H9 (cell line): ENCODE results near the gene ANKIB1. TPM values are rescaled to one million over a fixed set of nuclear protein-coding genes. Genes with fewer than 3 reads are reported as not detected.
A peak's percentile ranks its signal among the peaks of the same experiment; 100 is the strongest.

Source experiments
- DNase-seq: peaks from one replicate; pipeline ENCODE4 v3.0.0-alpha.2; 2017
- H2AFZ ChIP-seq: one replicate; pipeline ENCODE4 v1.6.1; 2013; ENCODE audit warnings: mild to moderate bottlenecking, low read length, control low read depth, moderate library complexity
- H2AK5ac ChIP-seq: 2 replicates; pipeline ENCODE4 v1.6.1; 2013; ENCODE audit warnings: low read length, control low read depth, mixed read lengths; ENCODE audit not compliant: insufficient read length
- H2BK120ac ChIP-seq: one replicate; pipeline ENCODE4 v1.6.1; 2013; ENCODE audit warnings: low read depth, mild to moderate bottlenecking, low read length, control low read depth, inconsistent platforms; ENCODE audit not compliant: poor library complexity, severe bottlenecking
- H2BK12ac ChIP-seq: 2 replicates; pipeline ENCODE4 v1.6.1; 2013; ENCODE audit warnings: low read length, control low read depth, mixed read lengths, low read depth; ENCODE audit not compliant: insufficient read length
- H2BK15ac ChIP-seq: 2 replicates; pipeline ENCODE4 v1.6.1; 2013; ENCODE audit warnings: low read depth, low read length, control low read depth
- H2BK20ac ChIP-seq: one replicate; pipeline ENCODE4 v1.6.1; 2013; ENCODE audit warnings: low read depth, mild to moderate bottlenecking, low read length, control low read depth, inconsistent platforms; ENCODE audit not compliant: poor library complexity, severe bottlenecking
- H2BK5ac ChIP-seq: 2 replicates; pipeline ENCODE4 v1.6.1; 2013; ENCODE audit warnings: low read length, control low read depth, mixed read lengths; ENCODE audit not compliant: insufficient read length
- H3K14ac ChIP-seq: 2 replicates; pipeline ENCODE4 v1.6.1; 2013; ENCODE audit warnings: low read length, control low read depth; ENCODE audit not compliant: insufficient read depth
- H3K18ac ChIP-seq: 2 replicates; pipeline ENCODE4 v1.6.1; 2013; ENCODE audit warnings: low read depth, mild to moderate bottlenecking, mixed read lengths, low read length, control low read depth; ENCODE audit not compliant: insufficient read length
- H3K23ac ChIP-seq: 2 replicates; pipeline ENCODE4 v1.6.1; 2013; ENCODE audit warnings: low read length, control low read depth, mixed read lengths, low read depth; ENCODE audit not compliant: insufficient read length
- H3K23me2 ChIP-seq: 2 replicates; pipeline ENCODE4 v1.6.1; 2013; ENCODE audit warnings: low read depth, mild to moderate bottlenecking, mixed read lengths, low read length, control low read depth; ENCODE audit not compliant: insufficient read length, poor library complexity, severe bottlenecking
- H3K27ac ChIP-seq: 2 replicates; pipeline ENCODE4 v1.5.1; 2013; ENCODE audit warnings: low read length, control low read depth, mixed read lengths, low read depth; ENCODE audit not compliant: insufficient read length
- H3K27me3 ChIP-seq: 2 replicates; pipeline ENCODE4 v1.6.1; 2013; ENCODE audit warnings: low read length, control low read depth, inconsistent platforms; ENCODE audit not compliant: insufficient read depth
- H3K4ac ChIP-seq: 2 replicates; pipeline ENCODE4 v1.6.1; 2013; ENCODE audit warnings: low read depth, mild to moderate bottlenecking, control low read depth, inconsistent platforms, low read length, moderate library complexity
- H3K4me1 ChIP-seq: 2 replicates; pipeline ENCODE4 v1.6.1; 2013; ENCODE audit warnings: low read length, control low read depth, inconsistent platforms; ENCODE audit not compliant: insufficient read depth
- H3K4me2 ChIP-seq: 2 replicates; pipeline ENCODE4 v1.6.1; 2013; ENCODE audit warnings: low read length, control low read depth, mixed read lengths; ENCODE audit not compliant: insufficient read length, insufficient read depth
- H3K56ac ChIP-seq: 2 replicates; pipeline ENCODE4 v1.6.1; 2013; ENCODE audit warnings: low read depth, mild to moderate bottlenecking, mixed read lengths, low read length, control low read depth; ENCODE audit not compliant: insufficient read length
- H3K79me1 ChIP-seq: 2 replicates; pipeline ENCODE4 v1.6.1; 2013; ENCODE audit warnings: low read depth, mild to moderate bottlenecking, moderate library complexity, low read length, control low read depth, inconsistent platforms; ENCODE audit not compliant: insufficient read depth, poor library complexity, severe bottlenecking
- H3K79me2 ChIP-seq: 2 replicates; pipeline ENCODE4 v1.6.1; 2013; ENCODE audit warnings: low read length, control low read depth, inconsistent platforms; ENCODE audit not compliant: insufficient read depth
- H3K9ac ChIP-seq: 2 replicates; pipeline ENCODE4 v1.6.1; 2013; ENCODE audit warnings: low read length, control low read depth, mixed read lengths; ENCODE audit not compliant: insufficient read length; ENCODE audit errors: extremely low read depth
- H3K9me3 ChIP-seq: one replicate; pipeline ENCODE4 v1.6.1; 2013; ENCODE audit warnings: low read depth, low read length, inconsistent platforms; ENCODE audit not compliant: control insufficient read depth
- H3T11ph ChIP-seq: one replicate; pipeline ENCODE4 v1.6.1; 2013; ENCODE audit warnings: mild to moderate bottlenecking, low read length, control low read depth, inconsistent platforms
- H4K20me1 ChIP-seq: one replicate; pipeline ENCODE4 v1.6.1; 2013; ENCODE audit not compliant: control insufficient read depth, insufficient read length, insufficient read depth
- H4K5ac ChIP-seq: 2 replicates; pipeline ENCODE4 v1.6.1; 2013; ENCODE audit warnings: low read depth, mild to moderate bottlenecking, mixed read lengths, low read length, control low read depth; ENCODE audit not compliant: insufficient read length
- H4K8ac ChIP-seq: replicated peaks from 2 replicates; pipeline ENCODE4 v1.6.1; 2013; ENCODE audit warnings: low read length, control low read depth, mixed read lengths, low read depth; ENCODE audit not compliant: insufficient read length
- H4K91ac ChIP-seq: 2 replicates; pipeline ENCODE4 v1.6.1; 2013; ENCODE audit warnings: low read depth, mild to moderate bottlenecking, moderate library complexity, mixed read lengths, low read length, control low read depth; ENCODE audit not compliant: insufficient read length
- H3K27ac Mint-ChIP-seq, 3 experiments: 2 replicates in 2 of 3; 3 replicates in 1 of 3; pipeline ENCODE4 v1.8.0; 2020 to 2021; ENCODE audit warnings: mixed read lengths in 3 of 3, mild to moderate bottlenecking in 1 of 3, moderate library complexity in 1 of 3
- H3K27me3 Mint-ChIP-seq: 2 replicates; pipeline ENCODE4 v1.8.0; 2021; ENCODE audit warnings: low read depth, mild to moderate bottlenecking, moderate library complexity, mixed read lengths
- H3K36me3 Mint-ChIP-seq, 3 experiments: 2 replicates in 2 of 3; 3 replicates in 1 of 3; pipeline ENCODE4 v1.8.0; 2020 to 2021; ENCODE audit warnings: low read depth in 3 of 3, mixed read lengths in 3 of 3; ENCODE audit not compliant: insufficient read depth in 1 of 3
- H3K4me1 Mint-ChIP-seq, 2 experiments: 2 replicates each; pipeline ENCODE4 v1.8.0; 2020; ENCODE audit warnings: mixed read lengths in 2 of 2
- H3K4me3 Mint-ChIP-seq, 2 experiments: 2 replicates in 1 of 2; 3 replicates in 1 of 2; pipeline ENCODE4 v1.8.0; 2020 to 2021; ENCODE audit warnings: mild to moderate bottlenecking in 2 of 2, mixed read lengths in 2 of 2, moderate library complexity in 1 of 2
- H3K9me3 Mint-ChIP-seq, 2 experiments: 2 replicates in 1 of 2; 3 replicates in 1 of 2; pipeline ENCODE4 v1.8.0; 2020; ENCODE audit warnings: mild to moderate bottlenecking in 2 of 2, mixed read lengths in 2 of 2, moderate library complexity in 1 of 2
- CTCF ChIP-seq: fragments of 200-600 bp; sonication (generic); conservative IDR thresholded peaks from 3 replicates; pipeline ENCODE4 v1.8.0; 2021; ENCODE audit warnings: antibody characterized with exemption, mild to moderate bottlenecking
- WGBS: extraction: QIAGEN DNeasy Blood & Tissue Kit; methylation state at CpG from one replicate; pipeline ENCODE4 v1.1.7; 2013; ENCODE audit warnings: missing lambda C conversion rate, low lambda C conversion rate, mixed read lengths; ENCODE audit not compliant: insufficient read length; ENCODE audit errors: extremely low coverage; 5-methylcytosine and 5-hydroxymethylcytosine counted together
- total RNA-seq: library from RNA; stranded (reverse); gene quantifications from 2 replicates; pipeline ENCODE4 v1.2.1, GENCODE V29; 2021

The ANKIB1 gene
- total RNA-seq, 1 experiment from 2014 or later = 42.0 TPM

- no peak overlapping the region for H3K18ac ChIP-seq
- no peak overlapping the region for H2AK5ac ChIP-seq
- H3K23ac ChIP-seq = no peak overlapping the region
- Mint-ChIP-seq H3K27me3 (no peaks in the 10 kb centered on the region), H3K27ac (peak overlapping the region in 2 of 3 experiments; percentile 31 to 87; a peak in 4 of 7 replicates), H3K4me1 (peaks cover 0 to 12% of the 10 kb centered on the region in 2 experiments; a peak in 1 of 4 replicates), H3K9me3 (no peaks in the 10 kb centered on the region), H3K36me3 (peaks cover 1 to 11% (median 2%) of the 10 kb centered on the region in 3 experiments; a peak in 5 of 7 replicates), H3K4me3 (no peak overlapping the region)
- no peak overlapping the region for H3K4ac ChIP-seq
- no peak overlapping the region for H2AFZ ChIP-seq
- H3T11ph ChIP-seq = no peak overlapping the region
- peaks cover 2% of the 10 kb centered on the region for H4K20me1 ChIP-seq
- H3K79me1 ChIP-seq = no peaks in the 10 kb centered on the region
- TF ChIP-seq CTCF = no peak
- no peak for DNase-seq
- no CpG with 5 or more reads among the region's 6 CpGs for WGBS
- no peaks in the 10 kb centered on the region for H3K4me1 ChIP-seq
- no peak overlapping the region for H4K8ac ChIP-seq
- H3K56ac ChIP-seq = no peak overlapping the region
- no peak overlapping the region for H3K27ac ChIP-seq
- no peaks in the 10 kb centered on the region for H3K27me3 ChIP-seq
- H3K23me2 ChIP-seq = no peaks in the 10 kb centered on the region
- no peak overlapping the region for H3K4me2 ChIP-seq
- H2BK12ac ChIP-seq = no peak overlapping the region
- no peak overlapping the region for H2BK5ac ChIP-seq
- H3K9ac ChIP-seq = no peak overlapping the region
- H2BK20ac ChIP-seq = no peak overlapping the region
- H3K79me2 ChIP-seq = no peaks in the 10 kb centered on the region
- no peak overlapping the region for H3K14ac ChIP-seq
- no peaks in the 10 kb centered on the region for H3K9me3 ChIP-seq
- H4K5ac ChIP-seq = no peak overlapping the region
- H2BK120ac ChIP-seq = no peak overlapping the region
- H4K91ac ChIP-seq = no peak overlapping the region
- no peak overlapping the region for H2BK15ac ChIP-seq
Measured at GRCh38 chr7:92403760-92404074, 157.9 kb downstream of the ANKIB1 start.
